Endothelial cell of umbilical vein (primary cell): Measurements from ENCODE around the gene GRB2. TPM values are rescaled to one million over a fixed set of nuclear protein-coding genes. Genes with fewer than 3 reads are reported as not detected.

Experiments used
- BruUV-seq: library from RNA; stranded (reverse); fragments of 400-500 nt; replicated peaks from 2 replicates; lab custom pipeline; 2021; lab: Mats Ljungman, UMichigan
- CTCF ChIA-PET: fragments of 300-600, 350-600 bp; sonication (Branson Sonifier 250); formaldehyde crosslinking; loops from one replicate; lab custom pipeline; 2021; ENCODE audit warnings: antibody characterized with exemption, inconsistent platforms; lab: Charles Lee
- POLR2A ChIA-PET: fragments of 300-600, 350-600 bp; sonication (Branson Sonifier 250); formaldehyde crosslinking; loops from one replicate; lab custom pipeline; 2021; ENCODE audit warnings: antibody characterized with exemption, inconsistent platforms; lab: Charles Lee
- DNase-seq: peaks from one replicate; pipeline ENCODE4 v3.0.0-alpha.2; 2011; ENCODE audit warnings: low read depth, low spot score
- FAIRE-seq: peaks from 2 replicates; lab custom pipeline; 2011; peaks lifted over from hg19 to GRCh38; lab: Jason Lieb, UNC
- H2AFZ ChIP-seq: 2 replicates; pipeline ENCODE4 v1.6.0; 2012; ENCODE audit warnings: low read depth, low read length, control low read depth, inconsistent platforms
- H3K27ac ChIP-seq: 2 replicates; pipeline ENCODE4 v1.5.1; 2011; ENCODE audit warnings: low read depth, mild to moderate bottlenecking, control low read depth, low read length, moderate library complexity; ENCODE audit not compliant: insufficient read depth
- H3K27me3 ChIP-seq, 2 experiments: 2 replicates each; pipeline versions ENCODE4 v1.6.0 to v1.6.1; 2011; ENCODE audit warnings: low read length in 2 of 2, mixed read lengths in 1 of 2; ENCODE audit not compliant: control insufficient read depth in 2 of 2, insufficient read depth in 2 of 2
- H3K36me3 ChIP-seq, 2 experiments: 2 replicates in 1 of 2; 3 replicates in 1 of 2; pipeline ENCODE4 v1.5.1; 2011; ENCODE audit warnings: low read length in 2 of 2, mild to moderate bottlenecking in 1 of 2, moderate library complexity in 1 of 2; ENCODE audit not compliant: control insufficient read depth in 2 of 2, insufficient read depth in 2 of 2; ENCODE audit errors: extremely low read depth in 1 of 2
- H3K4me1 ChIP-seq: 3 replicates; pipeline ENCODE4 v1.5.1; 2011; ENCODE audit warnings: mild to moderate bottlenecking, low read length; ENCODE audit not compliant: control insufficient read depth, insufficient read depth; ENCODE audit errors: extremely low read depth
- H3K4me2 ChIP-seq: 2 replicates; pipeline ENCODE4 v1.6.1; 2011; ENCODE audit warnings: low read length, control low read depth, mixed read lengths; ENCODE audit not compliant: insufficient read depth
- H3K4me3 ChIP-seq, 3 experiments: fragments of 200-600 bp in 1 of 3; sonication (generic), shearing (Covaris generic) in 1 of 3; replicated peaks in 1 of 3; 2 replicates each; pipeline ENCODE4 v1.5.1; 2011 to 2016; ENCODE audit warnings: control low read depth in 3 of 3, low read length in 3 of 3, mild to moderate bottlenecking in 2 of 3, inconsistent platforms in 1 of 3, low read depth in 1 of 3, moderate library complexity in 1 of 3; ENCODE audit not compliant: insufficient read depth in 1 of 3
- H3K79me2 ChIP-seq: 2 replicates; pipeline ENCODE4 v1.6.0; 2012; ENCODE audit warnings: low read length, inconsistent platforms; ENCODE audit not compliant: control insufficient read depth, insufficient read depth
- H3K9ac ChIP-seq: replicated peaks from 2 replicates; pipeline ENCODE3; 2011; ENCODE audit warnings: low read length, control low read depth; ENCODE audit not compliant: insufficient read depth; ENCODE audit errors: extremely low read depth
- H3K9me1 ChIP-seq: replicated peaks from 3 replicates; pipeline ENCODE4 v1.6.0; 2011; ENCODE audit warnings: mild to moderate bottlenecking, low read length; ENCODE audit not compliant: control insufficient read depth, insufficient read depth; ENCODE audit errors: extremely low read depth
- H3K9me3 ChIP-seq: replicated peaks from 2 replicates; pipeline ENCODE4 v1.5.1; 2012; ENCODE audit warnings: low read length, inconsistent platforms; ENCODE audit not compliant: control insufficient read depth, insufficient read depth
- H4K20me1 ChIP-seq: replicated peaks from 2 replicates; pipeline ENCODE3; 2011; ENCODE audit warnings: mild to moderate bottlenecking, low read length; ENCODE audit not compliant: control insufficient read depth, insufficient read depth; ENCODE audit errors: extremely low read depth
- CTCF ChIP-seq, 2 donors: IDR thresholded peaks; 1 replicate in 1 of 2; 2 replicates in 1 of 2; pipeline ENCODE4 v1.5.1; 2011; ENCODE audit warnings: low read length in 2 of 2, mild to moderate bottlenecking in 2 of 2, moderate library complexity in 2 of 2, control low read depth in 1 of 2, inconsistent platforms in 1 of 2, low read depth in 1 of 2; ENCODE audit not compliant: insufficient read depth in 1 of 2; ENCODE audit errors: extremely low read depth in 1 of 2
- EZH2 ChIP-seq: IDR thresholded peaks from 2 replicates; pipeline ENCODE4 v1.6.1; 2012; ENCODE audit warnings: borderline replicate concordance, low read depth, mild to moderate bottlenecking, moderate library complexity, low read length, inconsistent platforms; ENCODE audit not compliant: severe bottlenecking
- FOS ChIP-seq: IDR thresholded peaks from 2 replicates; pipeline ENCODE4 v1.6.1; 2011; ENCODE audit warnings: mild to moderate bottlenecking, low read length, moderate library complexity, borderline replicate concordance; ENCODE audit not compliant: insufficient read depth
- GATA2 ChIP-seq: IDR thresholded peaks from 2 replicates; pipeline ENCODE4 v1.7.0; 2011; ENCODE audit warnings: low read depth, mild to moderate bottlenecking, moderate library complexity, mixed read lengths, low read length; ENCODE audit not compliant: insufficient read length, insufficient read depth
- JUN ChIP-seq: IDR thresholded peaks from 2 replicates; pipeline ENCODE4 v1.6.1; 2011; ENCODE audit warnings: borderline replicate concordance, low read depth; ENCODE audit not compliant: insufficient read length, insufficient read depth
- MAX ChIP-seq: IDR thresholded peaks from 2 replicates; pipeline ENCODE4 v1.6.1; 2011; ENCODE audit not compliant: insufficient read depth, insufficient read length
- dilution Hi-C: fragments of 300-500 bp; cut with MboI; formaldehyde crosslinking; loops from one replicate; pipeline ENCODE4 v1.15.0; 2019; ENCODE audit warnings: low sequenced_read_pairs; ENCODE audit not compliant: extremely low pct_ligation_motif_present
- intact Hi-C: fragments of 100-400 bp; cut with micrococcal nuclease; formaldehyde crosslinking; loops from one replicate; pipeline ENCODE4 v1.10.0; 2022
- polyA plus RNA-seq, 4 experiments: library from polyadenylated mRNA; depleted of rRNA in 3 of 4; stranded (reverse) in 3 of 4; unstranded in 1 of 4; fragments of >200 nt; gene quantifications; 2 replicates each; pipeline versions ENCODE4 v1.2.1 to v1.2.3, GENCODE V29; 2011 to 2012; ENCODE audit warnings: missing spikeins in 1 of 4
- total RNA-seq: library from RNA; stranded (reverse); gene quantifications from 2 replicates; pipeline ENCODE4 v1.2.3, GENCODE V29; 2021

The GRB2 gene
- total and polyA plus RNA-seq, 2 donors (not counting 3 experiments of a cell fraction or from before 2014, with no cell fraction given), result 51.5 to 93.9 TPM

DNA sequence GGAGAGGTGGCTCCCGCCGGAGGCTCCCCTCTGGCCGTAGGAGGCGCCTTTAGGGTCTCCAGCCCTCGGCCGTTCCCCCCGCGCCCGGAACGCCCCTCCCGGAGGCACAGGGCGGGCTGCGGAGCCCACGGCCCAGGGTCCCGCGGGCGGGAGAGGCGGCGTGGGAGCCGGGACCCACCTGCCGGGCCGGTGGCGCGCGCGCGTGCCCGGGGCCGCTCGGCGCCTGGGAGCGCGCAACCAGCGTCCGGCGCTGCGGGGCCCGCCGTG, 134.6 kb downstream of the GRB2 start, which contains the start of gene MIF4GD:
MIF4GD (minus strand) TSS at position 266 of the 267 bp plus-strand sequence. CDS start 1,036 bp downstream, outside the sequence.
- no TSS peak for BruUV-seq
- H3K9ac ChIP-seq, result peak within 1 kb of the TSS; percentile 91
- H3K36me3 ChIP-seq, result peaks cover 3 to 4% of the 10 kb centered on the region in 2 experiments
- peak within 1 kb of the TSS; percentile 89 for H2AFZ ChIP-seq
- CTCF ChIA-PET, result interaction anchor here (0.6 to 4.1 kb wide), 44 partner anchors 10 to 558 kb away, joined by 3 to 91 read pairs (median 5); partner anchors contain the start of genes ARMC7, GGA3, GRB2 and MRPS7
- H3K9me1 ChIP-seq, result no peaks in the 10 kb centered on the region
- intact Hi-C loops, result loop anchor here (1.0 to 2.0 kb wide), 4 partner anchors 18 to 141 kb away; partner anchors contain the start of genes GRB2 and SLC25A19
- no peaks in the 10 kb centered on the region for H3K9me3 ChIP-seq
- H3K4me2 ChIP-seq, result peak within 1 kb of the TSS; percentile 77
- TF ChIP-seq MAX (no peak), JUN (no peak), CTCF (IDR thresholded peaks at IDR 0.05; ENCODE audit: extremely low read depth in 1 of 2, insufficient read depth in 1 of 2, low read depth in 1 of 2, low read length in 2 of 2) (no peak), GATA2 (no peak), FOS (no peak), EZH2 (no peak)
- H4K20me1 ChIP-seq, result no peaks in the 10 kb centered on the region
- POLR2A ChIA-PET, result interaction anchor here (0.8 to 2.3 kb wide), 6 partner anchors 10 to 254 kb away, joined by 3 to 23 read pairs (median 5); partner anchors contain the start of genes GGA3, GRB2, LLGL2 and MRPS7
- peak within 1 kb of the TSS; percentile 50 for H3K27ac ChIP-seq
- H3K4me3 ChIP-seq, result peak within 1 kb of the TSS; percentile 57 to 89 (median 61)
- H3K27me3 ChIP-seq, result no peaks in the 10 kb centered on the region
- no peaks in the 10 kb centered on the region for H3K79me2 ChIP-seq
- no peak for FAIRE-seq
- dilution Hi-C loops, result no loop called here
- peaks cover 37% of the 10 kb centered on the region for H3K4me1 ChIP-seq
- DNase-seq, result no peak
